ENCODE measurements around the gene LRRN4. TPM values are rescaled to one million over a fixed set of nuclear protein-coding genes. Genes with fewer than 3 reads are reported as not detected.
A peak's percentile ranks its signal among the peaks of the same experiment; 100 is the strongest.

Gene LRRN4
- total and polyA plus RNA-seq, 3 donors from 2014 or later: 0.08 to 3.1 (median 0.43) TPM

DNA sequence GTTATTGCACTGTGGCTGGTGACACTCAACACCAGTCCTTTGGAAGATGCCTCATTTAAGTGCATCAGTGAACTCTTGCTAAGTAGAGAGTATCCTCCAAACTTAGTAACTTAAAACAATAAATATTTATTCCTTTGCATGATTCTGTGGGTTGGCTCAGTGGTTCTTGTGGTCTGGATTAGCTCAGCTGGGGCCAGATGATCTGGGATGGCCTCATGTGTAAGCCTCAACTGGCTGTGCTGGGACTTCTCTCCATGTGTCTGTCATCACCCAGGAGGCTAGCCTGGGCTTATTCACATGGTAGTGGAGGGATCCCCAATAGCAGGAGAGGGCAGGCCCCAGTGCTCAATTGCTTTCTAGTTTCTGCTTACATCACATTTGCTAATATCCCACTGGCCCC is 8.3 kb downstream of the LRRN4 start:
- no peaks in the 10 kb centered on the region for H3K4me1 ChIP-seq
- H3K27ac ChIP-seq: no peak overlapping the region
- TF ChIP-seq POLR2A (IDR thresholded peaks at IDR 0.05): no peak
- TF ChIP-seq, protein P1, sequence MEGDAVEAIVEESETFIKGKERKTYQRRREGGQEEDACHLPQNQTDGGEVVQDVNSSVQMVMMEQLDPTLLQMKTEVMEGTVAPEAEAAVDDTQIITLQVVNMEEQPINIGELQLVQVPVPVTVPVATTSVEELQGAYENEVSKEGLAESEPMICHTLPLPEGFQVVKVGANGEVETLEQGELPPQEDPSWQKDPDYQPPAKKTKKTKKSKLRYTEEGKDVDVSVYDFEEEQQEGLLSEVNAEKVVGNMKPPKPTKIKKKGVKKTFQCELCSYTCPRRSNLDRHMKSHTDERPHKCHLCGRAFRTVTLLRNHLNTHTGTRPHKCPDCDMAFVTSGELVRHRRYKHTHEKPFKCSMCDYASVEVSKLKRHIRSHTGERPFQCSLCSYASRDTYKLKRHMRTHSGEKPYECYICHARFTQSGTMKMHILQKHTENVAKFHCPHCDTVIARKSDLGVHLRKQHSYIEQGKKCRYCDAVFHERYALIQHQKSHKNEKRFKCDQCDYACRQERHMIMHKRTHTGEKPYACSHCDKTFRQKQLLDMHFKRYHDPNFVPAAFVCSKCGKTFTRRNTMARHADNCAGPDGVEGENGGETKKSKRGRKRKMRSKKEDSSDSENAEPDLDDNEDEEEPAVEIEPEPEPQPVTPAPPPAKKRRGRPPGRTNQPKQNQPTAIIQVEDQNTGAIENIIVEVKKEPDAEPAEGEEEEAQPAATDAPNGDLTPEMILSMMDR (IDR thresholded peaks at IDR 0.05): no peak
- no peaks in the 10 kb centered on the region for H3K27me3 ChIP-seq
- intact Hi-C loops (cut with DNase I; ENCODE audit: low total_unique reads): no loop called here
- no peak overlapping the region for H3K4me3 ChIP-seq
- DNase-seq: no peak
- H3K9me3 ChIP-seq: no peaks in the 10 kb centered on the region
- no peaks in the 10 kb centered on the region for H3K36me3 ChIP-seq (ENCODE audit: low read depth, missing control alignments)

DNA sequence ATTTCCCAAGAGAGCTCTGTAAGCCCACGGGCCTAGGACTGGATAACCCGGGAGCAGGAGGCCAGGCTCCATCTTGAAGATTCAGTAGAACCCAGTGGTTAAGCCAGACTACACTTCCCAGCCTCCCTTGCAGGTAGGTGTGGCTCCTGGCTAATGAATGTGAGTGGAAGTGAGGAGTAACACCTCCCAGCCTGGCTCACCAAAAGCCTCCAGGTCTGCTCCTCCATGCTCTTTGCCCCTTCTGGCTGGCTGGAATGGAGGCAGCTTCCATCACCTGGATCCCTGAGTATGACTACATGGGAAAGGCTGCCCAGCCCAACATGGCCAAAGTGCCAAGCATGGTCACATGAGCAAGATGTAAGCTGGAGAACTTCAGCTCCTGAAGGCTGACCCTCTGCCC is 9.7 kb downstream of the LRRN4 start:
- intact Hi-C loops (cut with DNase I; ENCODE audit: low total_unique reads): no loop called here
- no peak overlapping the region for H3K4me3 ChIP-seq
- DNase-seq: no peak
- no peaks in the 10 kb centered on the region for H3K4me1 ChIP-seq
- H3K27ac ChIP-seq: no peak overlapping the region
- no peaks in the 10 kb centered on the region for H3K36me3 ChIP-seq (ENCODE audit: low read depth, missing control alignments)
- no peaks in the 10 kb centered on the region for H3K9me3 ChIP-seq
- no peaks in the 10 kb centered on the region for H3K27me3 ChIP-seq
- 51 to 69% methylated on average over 2 of the region's 2 CpGs for WGBS, 2 donors
- no peak for TF ChIP-seq POLR2A (IDR thresholded peaks at IDR 0.05)
- TF ChIP-seq, protein P1 (IDR thresholded peaks at IDR 0.05): no peak

DNA sequence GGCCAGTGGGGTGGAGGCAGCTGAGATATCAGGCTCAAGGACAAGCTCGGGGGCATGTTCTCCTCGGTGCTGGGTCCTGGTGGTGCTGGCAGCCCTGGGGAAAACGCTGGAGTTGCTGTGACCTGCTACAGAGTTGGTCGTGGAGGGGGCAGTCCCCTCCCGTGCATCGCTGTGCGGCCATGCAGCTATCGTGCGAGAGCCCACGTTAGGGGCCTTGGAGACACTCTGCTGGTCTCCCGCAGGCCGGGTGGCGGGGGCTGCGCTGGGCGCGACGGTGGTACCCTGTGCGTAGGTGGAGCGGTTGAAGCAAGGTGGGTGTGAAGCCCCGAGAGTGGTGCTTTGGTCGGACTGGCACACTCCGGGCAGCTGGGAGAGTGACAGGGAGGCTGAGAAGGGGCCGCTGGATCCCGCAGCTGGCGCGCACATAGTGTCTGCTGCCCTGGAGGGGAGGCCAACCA is 12.0 kb downstream of the LRRN4 start:
- no peak for DNase-seq
- H3K9me3 ChIP-seq: no peaks in the 10 kb centered on the region
- TF ChIP-seq, protein P1 (IDR thresholded peaks at IDR 0.05): no peak
- no peak for TF ChIP-seq POLR2A (IDR thresholded peaks at IDR 0.05)
- no peak overlapping the region for H3K27ac ChIP-seq
- intact Hi-C loops (cut with DNase I; ENCODE audit: low total_unique reads): no loop called here
- 36 to 48% methylated on average over 21 to 26 of the region's 26 CpGs for WGBS, 2 donors
- no peaks in the 10 kb centered on the region for H3K27me3 ChIP-seq
- no peak overlapping the region for H3K4me3 ChIP-seq
- no peaks in the 10 kb centered on the region for H3K36me3 ChIP-seq (ENCODE audit: low read depth, missing control alignments)
- no peaks in the 10 kb centered on the region for H3K4me1 ChIP-seq

DNA sequence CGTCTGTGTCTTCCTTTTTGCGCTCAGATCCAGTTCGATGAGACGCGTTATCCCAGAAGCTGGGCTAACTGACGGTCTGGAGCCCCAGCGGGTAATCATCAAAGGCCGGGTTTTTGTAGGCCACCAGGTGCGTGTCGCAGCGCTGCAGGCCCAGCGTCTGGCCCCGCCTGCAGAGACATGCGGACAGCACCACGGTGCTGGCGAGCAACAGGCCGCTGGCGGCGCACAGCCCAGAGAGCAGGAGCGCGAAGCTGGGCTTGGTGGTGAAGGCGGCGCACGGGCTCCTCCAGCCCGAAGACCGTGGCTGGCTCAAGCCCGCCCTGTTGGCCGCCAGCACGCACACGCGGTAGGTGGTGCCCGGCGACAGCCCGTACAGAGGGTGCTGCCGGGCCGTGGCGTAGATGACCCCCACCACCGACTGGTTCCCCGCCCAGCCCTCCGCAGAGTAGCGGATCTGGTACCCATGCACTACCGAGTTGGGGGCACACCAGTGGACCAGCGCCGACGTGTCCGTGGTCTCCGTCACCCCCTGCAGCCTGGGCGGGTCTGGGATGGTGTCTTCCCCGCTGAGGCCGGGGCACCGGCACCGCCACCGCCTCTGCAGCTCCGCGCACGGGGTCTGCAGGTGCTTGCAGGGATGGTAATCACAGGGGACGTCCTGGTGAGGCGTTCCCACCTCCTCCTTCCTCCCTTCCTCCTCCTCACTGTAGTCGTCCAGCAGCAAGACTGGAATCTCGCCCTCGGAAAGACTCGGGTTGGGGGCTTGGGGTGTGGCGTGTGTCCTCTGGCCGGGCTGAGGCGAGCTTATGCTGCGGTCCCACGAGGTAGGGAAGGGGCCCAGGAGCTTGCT is 12.7 kb downstream of the LRRN4 start:
- no peaks in the 10 kb centered on the region for H3K27me3 ChIP-seq
- H3K4me1 ChIP-seq: no peaks in the 10 kb centered on the region
- no peaks in the 10 kb centered on the region for H3K36me3 ChIP-seq (ENCODE audit: low read depth, missing control alignments)
- no peak overlapping the region for H3K27ac ChIP-seq
- intact Hi-C loops (cut with DNase I; ENCODE audit: low total_unique reads): no loop called here
- DNase-seq: no peak
- TF ChIP-seq, protein P1 (IDR thresholded peaks at IDR 0.05): no peak
- TF ChIP-seq POLR2A (IDR thresholded peaks at IDR 0.05): no peak
- no peaks in the 10 kb centered on the region for H3K9me3 ChIP-seq
- WGBS, 2 donors: 55 to 77% methylated on average over 22 to 59 of the region's 67 CpGs
- peak overlapping the region in 1 of 2 donors; percentile 18 for H3K4me3 ChIP-seq

DNA sequence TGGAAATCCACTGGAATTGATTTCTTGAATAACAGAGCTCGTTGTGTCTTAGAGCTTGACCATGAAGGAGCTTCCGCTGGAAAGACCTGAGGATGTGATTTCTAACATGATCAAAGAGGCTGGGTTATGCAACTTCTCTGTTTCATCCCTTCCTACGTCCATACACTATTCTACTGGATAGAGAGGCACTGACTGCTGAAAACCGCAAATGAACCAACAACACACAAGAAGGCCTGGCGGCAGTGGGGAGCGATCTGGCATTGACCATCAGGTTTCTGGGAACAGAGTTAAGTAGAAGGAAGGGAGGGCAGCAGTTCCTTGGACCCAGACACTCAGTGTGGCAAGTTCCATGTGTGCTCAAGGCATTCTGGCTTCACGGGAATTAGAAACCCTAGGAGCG is 13.3 kb downstream of the LRRN4 start:
- TF ChIP-seq, protein P1 (IDR thresholded peaks at IDR 0.05): no peak
- TF ChIP-seq POLR2A (IDR thresholded peaks at IDR 0.05): no peak
- 58 to 70% methylated on average over 6 to 8 of the region's 8 CpGs for WGBS, 2 donors
- no peaks in the 10 kb centered on the region for H3K4me1 ChIP-seq
- H3K27ac ChIP-seq: no peak overlapping the region
- no peak overlapping the region for H3K4me3 ChIP-seq
- intact Hi-C loops (cut with DNase I; ENCODE audit: low total_unique reads): no loop called here
- H3K27me3 ChIP-seq: no peaks in the 10 kb centered on the region
- no peaks in the 10 kb centered on the region for H3K36me3 ChIP-seq (ENCODE audit: low read depth, missing control alignments)
- no peak for DNase-seq
- H3K9me3 ChIP-seq: no peaks in the 10 kb centered on the region

Data from testis (tissue), 3 donors.